Islet of Langerhans (tissue), 1 donor: ENCODE data around the gene FBXL20.

Experiments used
- FAIRE-seq: peaks from one replicate; lab custom pipeline; 2011; peaks lifted over from hg19 to GRCh38; lab: Jason Lieb, UNC

Gene FBXL20

DNA sequence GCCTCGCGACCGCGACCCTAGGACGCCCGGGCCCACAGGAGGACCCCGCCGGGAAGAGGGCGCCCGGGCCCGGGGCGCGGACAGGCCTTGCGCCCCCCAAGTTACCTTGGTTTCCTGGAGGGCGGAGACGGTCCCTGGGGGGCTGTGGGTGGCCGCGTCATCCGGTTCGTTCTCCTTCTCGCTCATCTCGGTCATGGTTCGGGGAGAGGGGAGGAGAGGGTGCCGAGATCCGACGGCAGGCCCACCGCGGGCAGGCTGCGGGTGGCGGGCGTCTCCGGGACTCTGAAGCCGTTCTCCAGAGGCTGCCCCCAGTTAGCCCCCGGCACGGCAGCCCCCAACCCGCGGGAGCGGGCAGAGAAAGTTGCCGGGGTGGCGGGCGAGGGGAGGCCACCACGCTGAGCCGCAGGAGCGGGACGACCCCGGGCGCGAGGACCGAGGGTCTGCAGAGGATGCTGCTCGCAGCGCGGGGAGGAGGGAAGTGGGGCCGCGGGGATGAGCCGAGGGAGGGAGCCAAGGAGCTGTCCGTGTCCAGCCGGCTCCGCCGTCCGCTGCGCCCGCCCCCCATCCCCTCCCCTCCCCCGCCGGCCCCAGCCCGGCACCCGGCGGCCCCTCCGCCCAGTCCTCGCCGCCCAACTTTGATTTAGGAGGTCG, 176.0 kb downstream of the FBXL20 start, which contains the start of gene STAC2:
Gene STAC2 (minus strand): TSS at position 638 of the 651 bp plus-strand sequence. CDS start 443 bp downstream, at position 195.
- no peak for FAIRE-seq

GRCh38 chr17:39224778-39225307, 176.6 kb downstream of the FBXL20 start:
- FAIRE-seq: no peak

GRCh38 chr17:39223907-39224777, 177.3 kb downstream of the FBXL20 start:
- FAIRE-seq: no peak

- FAIRE-seq: no peak
These were observed 178.3 kb downstream of the FBXL20 start for GRCh38 chr17:39222866-39223834.

GRCh38 chr17:39222151-39222550, 179.3 kb downstream of the FBXL20 start:
- FAIRE-seq: no peak

DNA sequence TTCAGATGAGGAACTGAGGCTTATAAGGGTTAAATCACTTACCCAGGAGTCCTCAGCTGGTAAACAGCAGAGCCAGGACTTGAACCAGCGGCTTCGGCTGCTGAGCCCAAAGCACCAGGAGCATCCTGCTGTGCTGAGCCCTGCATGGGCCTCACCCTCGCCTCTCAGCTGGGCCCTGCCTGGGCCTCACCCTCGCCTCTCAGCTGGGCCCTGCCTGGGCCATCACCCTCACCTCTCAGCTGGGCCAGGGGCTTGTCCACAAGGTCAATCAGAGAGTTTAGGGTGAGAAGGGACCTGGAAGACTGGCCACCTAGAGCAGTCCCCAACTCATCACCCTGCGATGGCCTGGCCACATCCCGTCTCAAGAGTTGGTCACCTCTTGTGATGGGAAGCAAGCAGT, 179.9 kb downstream of the FBXL20 start:
- no peak for FAIRE-seq

GRCh38 chr17:39219647-39220154, 181.7 kb downstream of the FBXL20 start:
- no peak for FAIRE-seq

DNA sequence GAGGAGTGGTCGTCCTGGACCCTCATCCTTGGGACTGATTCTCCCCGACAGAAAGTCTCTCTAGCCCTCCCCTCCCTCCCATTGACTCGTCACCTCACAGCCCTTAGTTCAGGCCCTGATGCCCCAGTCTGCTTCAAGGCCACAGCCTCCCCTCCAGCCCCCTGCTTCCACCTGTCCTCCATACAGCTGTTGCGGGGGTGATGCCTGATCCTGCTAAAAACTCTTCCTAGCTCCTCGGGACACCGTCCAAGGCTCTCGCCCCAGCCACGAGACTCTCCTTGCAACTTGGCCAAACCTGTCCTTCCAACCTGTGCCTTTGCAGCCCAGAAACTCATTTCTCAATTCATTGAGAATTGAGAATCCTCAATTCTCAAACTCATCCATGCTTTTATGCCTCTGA, 182.5 kb downstream of the FBXL20 start:
- no peak for FAIRE-seq

DNA sequence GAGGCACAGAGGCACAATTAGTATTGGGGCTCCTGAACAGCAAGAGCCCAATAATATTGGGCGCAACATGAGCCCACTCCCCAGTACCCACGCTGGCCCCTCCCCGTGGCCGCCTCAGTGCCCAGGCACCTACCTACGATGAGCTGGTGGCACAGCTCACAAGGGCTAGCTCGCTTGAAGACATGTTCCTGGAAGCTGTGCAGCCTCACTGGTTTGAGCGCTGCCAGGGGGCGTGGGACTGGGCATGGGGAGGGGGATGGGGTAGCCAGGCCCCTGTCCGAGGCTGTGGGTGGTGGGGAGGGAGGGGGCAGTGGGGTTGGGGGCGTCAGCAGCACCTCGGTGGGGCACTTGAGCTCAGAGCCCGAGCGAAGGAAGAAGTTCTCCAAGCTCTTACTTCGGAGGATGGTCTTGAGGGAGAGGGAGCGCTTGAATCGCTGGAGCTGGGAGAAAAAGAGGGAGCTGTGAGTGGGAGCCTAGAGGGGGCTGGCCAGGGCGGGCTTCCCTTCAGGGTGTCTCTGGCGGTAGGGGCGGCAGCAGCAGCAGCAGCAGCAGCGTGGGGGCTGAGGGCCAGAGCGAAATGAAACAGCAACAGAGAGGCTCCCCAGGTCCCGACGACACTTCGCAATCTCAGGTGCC, 183.6 kb downstream of the FBXL20 start:
- FAIRE-seq: no peak

- FAIRE-seq: no peak
These were observed 187.6 kb downstream of the FBXL20 start for GRCh38 chr17:39213852-39214251.

GRCh38 chr17:39212841-39213480, 188.5 kb downstream of the FBXL20 start:
- FAIRE-seq: no peak

GRCh38 chr17:39212195-39212810, 189.1 kb downstream of the FBXL20 start:
- FAIRE-seq: no peak

DNA sequence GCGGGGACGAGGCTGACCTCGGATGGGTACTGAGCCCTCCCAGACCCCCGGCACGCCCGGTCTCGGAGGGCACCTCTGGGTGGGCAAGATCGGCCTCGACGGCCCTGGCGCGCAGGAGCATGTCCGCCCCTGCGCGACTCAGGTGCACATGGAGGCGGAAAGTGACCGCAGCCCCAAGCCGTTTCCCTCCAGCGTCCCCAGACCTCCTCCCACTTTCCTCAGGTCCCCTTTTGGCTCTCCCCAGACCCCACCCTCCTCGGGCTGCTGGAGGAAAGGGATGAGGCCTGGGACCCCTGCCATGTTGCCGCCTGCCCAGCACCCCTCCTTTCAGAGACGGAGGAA, 191.4 kb downstream of the FBXL20 start:
- FAIRE-seq: no peak

DNA sequence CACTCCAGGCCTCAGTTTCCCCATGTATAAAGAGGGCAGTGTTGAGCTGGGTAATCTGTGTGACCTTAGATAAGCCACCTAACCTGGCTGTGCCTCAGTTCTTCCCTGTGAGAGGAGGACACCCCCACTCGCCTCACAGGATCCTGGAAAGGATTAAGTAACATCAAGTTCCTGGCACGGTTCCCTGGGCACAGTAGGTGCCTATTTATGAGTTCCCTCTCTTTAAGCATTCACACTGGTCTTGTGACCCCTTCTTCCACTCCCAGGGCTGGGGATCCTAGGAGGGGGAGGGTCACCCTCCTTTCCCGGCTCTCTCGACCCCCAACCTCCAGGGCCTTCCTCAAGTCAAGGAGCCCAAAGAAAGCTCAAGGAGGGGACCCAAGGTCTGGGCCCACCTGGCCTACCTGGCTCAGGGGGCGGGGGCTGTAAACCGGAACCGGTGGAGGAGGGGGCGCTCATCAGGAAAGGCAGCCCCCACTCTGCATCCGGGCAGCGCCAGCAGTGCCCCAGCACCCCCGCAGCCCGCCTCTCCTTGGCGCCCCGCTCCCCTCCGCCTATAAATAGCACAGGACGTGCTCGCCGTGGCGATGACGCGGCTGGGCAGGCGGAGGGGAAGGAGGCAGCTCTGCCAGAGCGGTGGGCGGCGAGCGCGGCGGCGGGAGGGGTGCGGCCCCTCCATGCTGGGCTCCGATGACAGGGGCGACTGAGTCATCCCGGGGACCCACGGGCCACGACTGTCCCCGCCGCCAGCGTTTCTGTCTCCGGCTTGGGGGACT, 191.9 kb downstream of the FBXL20 start:
- FAIRE-seq: no peak

- FAIRE-seq: no peak
These were observed 192.5 kb downstream of the FBXL20 start for GRCh38 chr17:39208893-39209292.

- no peak for FAIRE-seq
These were observed 193.3 kb downstream of the FBXL20 start for GRCh38 chr17:39208136-39208535.

GRCh38 chr17:39205112-39205526, 196.3 kb downstream of the FBXL20 start:
- FAIRE-seq: no peak

DNA sequence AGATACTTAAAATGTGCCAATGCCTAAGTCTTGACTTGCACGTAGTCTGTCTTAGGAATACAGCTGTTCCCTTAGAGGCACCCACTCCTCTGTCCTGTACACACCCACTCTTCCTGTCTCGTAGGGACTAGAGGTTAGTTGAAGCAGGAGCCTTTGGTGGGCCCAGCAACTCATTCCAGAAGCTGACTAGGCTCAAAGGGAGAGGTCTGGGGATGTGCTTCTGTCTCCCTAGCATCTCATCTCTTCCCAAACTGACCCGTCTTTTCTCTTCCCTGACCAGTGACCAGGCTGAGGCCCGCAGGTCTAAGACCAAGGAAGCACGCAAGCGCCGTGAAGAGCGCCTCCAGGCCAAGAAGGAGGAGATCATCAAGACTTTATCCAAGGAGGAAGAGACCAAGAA, 197.2 kb downstream of the FBXL20 start:
- no peak for FAIRE-seq
